Thymus (tissue), 11 donors: ENCODE data around the gene FUBP1. TPM values are rescaled to one million over a fixed set of nuclear protein-coding genes. Genes with fewer than 3 reads are reported as not detected.

Source experiments
- DNase-seq, 9 donors: peaks; one replicate each; pipeline ENCODE4 v3.0.0-alpha.2; 2013; ENCODE audit warnings: low spot score in 9 of 9, low read depth in 6 of 9, missing footprints in 1 of 9
- H3K27ac ChIP-seq, 2 donors: one replicate each; pipeline ENCODE4 v1.5.1; 2013; ENCODE audit warnings: control low read depth in 1 of 2, low read depth in 1 of 2, low read length in 1 of 2, mild to moderate bottlenecking in 1 of 2, moderate library complexity in 1 of 2
- H3K27me3 ChIP-seq, 2 donors: one replicate each; pipeline ENCODE4 v1.5.1; 2013; ENCODE audit warnings: low read length in 1 of 2; ENCODE audit not compliant: control insufficient read depth in 2 of 2, insufficient read depth in 1 of 2
- H3K36me3 ChIP-seq, 2 donors: one replicate each; pipeline ENCODE4 v1.5.1; 2013; ENCODE audit warnings: low read length in 1 of 2, mild to moderate bottlenecking in 1 of 2, moderate library complexity in 1 of 2; ENCODE audit not compliant: control insufficient read depth in 2 of 2, insufficient read depth in 2 of 2
- H3K4me1 ChIP-seq, 2 donors: one replicate each; pipeline ENCODE4 v1.5.1; 2013; ENCODE audit warnings: low read length in 2 of 2; ENCODE audit not compliant: control insufficient read depth in 2 of 2, insufficient read depth in 2 of 2
- H3K4me3 ChIP-seq, 2 donors: one replicate each; pipeline ENCODE4 v1.5.1; 2013; ENCODE audit warnings: low read length in 2 of 2, control low read depth in 1 of 2, mild to moderate bottlenecking in 1 of 2
- H3K9me3 ChIP-seq, 2 donors: one replicate each; pipeline ENCODE4 v1.5.1; 2013; ENCODE audit warnings: low read length in 1 of 2, mild to moderate bottlenecking in 1 of 2; ENCODE audit not compliant: control insufficient read depth in 2 of 2, insufficient read depth in 1 of 2
- WGBS: extraction: QIAGEN DNeasy Blood & Tissue Kit; methylation state at CpG from one replicate; pipeline ENCODE4 v1.1.7; 2013; 5-methylcytosine and 5-hydroxymethylcytosine counted together
- polyA plus RNA-seq: library from polyadenylated mRNA; stranded (reverse); fragments of 200-250 nt; gene quantifications from one replicate; pipeline ENCODE4 v1.2.3, GENCODE V29; 2013
- total RNA-seq: library from RNA; stranded (reverse); fragments of 120-200 nt; gene quantifications from one replicate; pipeline ENCODE4 v1.2.4, GENCODE V29; 2013
- donor health status: healthy.

FUBP1 gene
- total and polyA plus RNA-seq, 2 donors = 110 to 182 TPM

- Histone ChIP-seq H3K4me1 (no peaks in the 10 kb centered on the region), H3K27ac (no peak overlapping the region), H3K36me3 (peaks cover 46 to 96% of the 10 kb centered on the region in 2 donors), H3K27me3 (no peaks in the 10 kb centered on the region), H3K9me3 (no peaks in the 10 kb centered on the region), H3K4me3 (no peak overlapping the region)
- no peak for DNase-seq
- WGBS = 99% methylated on average over 2 of the region's 2 CpGs
These were observed 17.5 kb downstream of the FUBP1 start for GRCh38 chr1:77961392-77961791.

- DNase-seq = no peak
- no peaks in the 10 kb centered on the region for H3K4me1 ChIP-seq
- no peak overlapping the region for H3K4me3 ChIP-seq
- WGBS = 99% methylated on average over 2 of the region's 2 CpGs
- H3K27me3 ChIP-seq = no peaks in the 10 kb centered on the region
- peaks cover 51 to 92% of the 10 kb centered on the region in 2 donors for H3K36me3 ChIP-seq
- H3K27ac ChIP-seq = no peak overlapping the region
- H3K9me3 ChIP-seq = no peaks in the 10 kb centered on the region
These were observed 20.0 kb downstream of the FUBP1 start for GRCh38 chr1:77958850-77959249.

- no peak for DNase-seq
- Histone ChIP-seq H3K9me3 (no peaks in the 10 kb centered on the region), H3K4me1 (no peaks in the 10 kb centered on the region), H3K27ac (no peak overlapping the region), H3K27me3 (no peaks in the 10 kb centered on the region), H3K36me3 (peaks cover 50 to 90% of the 10 kb centered on the region in 2 donors), H3K4me3 (no peak overlapping the region)
These were observed 20.5 kb downstream of the FUBP1 start for GRCh38 chr1:77958391-77958790.

GRCh38 chr1:77956464-77956863 is 22.4 kb downstream of the FUBP1 start:
- Histone ChIP-seq H3K4me1 (no peaks in the 10 kb centered on the region), H3K9me3 (no peaks in the 10 kb centered on the region), H3K27me3 (no peaks in the 10 kb centered on the region), H3K27ac (no peak overlapping the region), H3K36me3 (peaks cover 57 to 91% of the 10 kb centered on the region in 2 donors), H3K4me3 (no peak overlapping the region)
- DNase-seq = no peak
- 98% methylated on average over 3 of the region's 3 CpGs for WGBS

GRCh38 chr1:77955709-77956108 is 23.2 kb downstream of the FUBP1 start:
- DNase-seq = no peak
- Histone ChIP-seq H3K36me3 (peaks cover 59 to 91% of the 10 kb centered on the region in 2 donors), H3K9me3 (no peaks in the 10 kb centered on the region), H3K27me3 (no peaks in the 10 kb centered on the region), H3K27ac (no peak overlapping the region), H3K4me1 (no peaks in the 10 kb centered on the region), H3K4me3 (no peak overlapping the region)
- 97% methylated on average over 3 of the region's 3 CpGs for WGBS

- Histone ChIP-seq H3K4me1 (no peaks in the 10 kb centered on the region), H3K4me3 (no peak overlapping the region), H3K27me3 (no peaks in the 10 kb centered on the region), H3K27ac (no peak overlapping the region), H3K9me3 (no peaks in the 10 kb centered on the region), H3K36me3 (peaks cover 54 to 89% of the 10 kb centered on the region in 2 donors)
- DNase-seq = no peak
- 100% methylated on average over 2 of the region's 2 CpGs for WGBS
These were observed 24.4 kb downstream of the FUBP1 start for GRCh38 chr1:77954521-77954920.

GRCh38 chr1:77953907-77954306 is 25.0 kb downstream of the FUBP1 start:
- H3K4me3 ChIP-seq = no peak overlapping the region
- H3K36me3 ChIP-seq = peaks cover 54 to 86% of the 10 kb centered on the region in 2 donors
- no peaks in the 10 kb centered on the region for H3K9me3 ChIP-seq
- H3K27me3 ChIP-seq = no peaks in the 10 kb centered on the region
- WGBS = 96% methylated on average over 3 of the region's 3 CpGs
- no peak overlapping the region for H3K27ac ChIP-seq
- no peaks in the 10 kb centered on the region for H3K4me1 ChIP-seq
- no peak for DNase-seq

GRCh38 chr1:77951328-77951727 is 27.5 kb downstream of the FUBP1 start:
- Histone ChIP-seq H3K9me3 (no peaks in the 10 kb centered on the region), H3K27me3 (no peaks in the 10 kb centered on the region), H3K4me3 (no peak overlapping the region), H3K27ac (no peak overlapping the region), H3K36me3 (peaks cover 42 to 82% of the 10 kb centered on the region in 2 donors), H3K4me1 (no peaks in the 10 kb centered on the region)
- WGBS = 97% methylated on average over 1 of the region's 1 CpG
- DNase-seq = no peak

GRCh38 chr1:77950873-77951272 is 28.0 kb downstream of the FUBP1 start:
- H3K36me3 ChIP-seq = peaks cover 41 to 84% of the 10 kb centered on the region in 2 donors
- no peaks in the 10 kb centered on the region for H3K27me3 ChIP-seq
- H3K4me1 ChIP-seq = no peaks in the 10 kb centered on the region
- H3K4me3 ChIP-seq = no peak overlapping the region
- H3K27ac ChIP-seq = no peak overlapping the region
- DNase-seq = no peak
- no peaks in the 10 kb centered on the region for H3K9me3 ChIP-seq
